OCI-LY7 (cell line): ENCODE data around the gene EPB41L2. TPM values are rescaled to one million over a fixed set of nuclear protein-coding genes. Genes with fewer than 3 reads are reported as not detected.

Source experiments
- BruUV-seq: library from RNA; stranded (reverse); fragments of 400-500 nt; replicated peaks from 2 replicates; lab custom pipeline; 2021; lab: Mats Ljungman, UMichigan
- CTCF ChIA-PET: fragments of 300-600 bp; sonication (Branson Sonifier 250); formaldehyde crosslinking; loops from one replicate; lab custom pipeline; 2022; ENCODE audit warnings: antibody characterized with exemption; ENCODE audit not compliant: unreplicated experiment; lab: Charles Lee
- POLR2A ChIA-PET: fragments of 300-600 bp; sonication (Branson Sonifier 250); formaldehyde crosslinking; loops from one replicate; lab custom pipeline; 2022; ENCODE audit warnings: antibody characterized with exemption; lab: Charles Lee
- DNase-seq: peaks from one replicate; pipeline ENCODE4 v3.0.0-alpha.2; 2015; ENCODE audit warnings: low spot score
- H2AFZ ChIP-seq: fragments of 200-600 bp; sonication (generic), shearing (Covaris generic); 2 replicates; pipeline ENCODE4 v1.6.1; 2014; ENCODE audit warnings: mild to moderate bottlenecking, antibody characterized with exemption, low read length, moderate library complexity
- H3K27ac ChIP-seq: fragments of 200-600 bp; sonication (generic); 2 replicates; pipeline ENCODE4 v1.5.1; 2014; ENCODE audit warnings: mixed run types, low read depth, mild to moderate bottlenecking, moderate library complexity, low read length, inconsistent platforms; ENCODE audit not compliant: poor library complexity, severe bottlenecking
- H3K36me3 ChIP-seq: fragments of 200-600 bp; sonication (generic); 2 replicates; pipeline ENCODE4 v1.6.1; 2014; ENCODE audit warnings: mild to moderate bottlenecking, antibody characterized with exemption, low read length, moderate library complexity, mixed read lengths; ENCODE audit not compliant: insufficient read depth
- H3K4me1 ChIP-seq: fragments of 200-600 bp; sonication (generic); 2 replicates; pipeline ENCODE4 v1.5.1; 2014; ENCODE audit warnings: mild to moderate bottlenecking, low read length; ENCODE audit not compliant: insufficient read depth, poor library complexity, severe bottlenecking
- H3K4me2 ChIP-seq: fragments of 200-600 bp; sonication (generic); 2 replicates; pipeline ENCODE4 v1.6.1; 2014; ENCODE audit warnings: mild to moderate bottlenecking, low read length
- H3K4me3 ChIP-seq: fragments of 200-600 bp; sonication (generic); 2 replicates; pipeline ENCODE4 v1.5.1; 2014; ENCODE audit warnings: mild to moderate bottlenecking, low read depth, low read length; ENCODE audit not compliant: poor library complexity, severe bottlenecking
- H3K79me2 ChIP-seq: fragments of 200-600 bp; sonication (generic); 2 replicates; pipeline ENCODE4 v1.6.1; 2016; ENCODE audit warnings: low read depth, mild to moderate bottlenecking, low read length, moderate library complexity, mixed read lengths; ENCODE audit not compliant: insufficient read depth
- H3K9me2 ChIP-seq: fragments of 200-600 bp; sonication (generic); 2 replicates; pipeline ENCODE4 v1.6.1; 2016; ENCODE audit warnings: mild to moderate bottlenecking, low read length, mixed read lengths; ENCODE audit not compliant: insufficient read depth
- H3K9me3 ChIP-seq: fragments of 200-600 bp; sonication (generic); 2 replicates; pipeline ENCODE4 v1.6.1; 2014; ENCODE audit warnings: mild to moderate bottlenecking, mixed run types, low read length, mixed read lengths
- H4K20me1 ChIP-seq: fragments of 200-600 bp; sonication (generic); 2 replicates; pipeline ENCODE4 v1.6.1; 2014; ENCODE audit warnings: mild to moderate bottlenecking, antibody characterized with exemption, low read length, moderate library complexity, mixed read lengths; ENCODE audit not compliant: insufficient read depth
- EZH2phosphoT487 ChIP-seq: fragments of 200-600 bp; sonication (generic); IDR thresholded peaks from 2 replicates; pipeline ENCODE4 v1.6.1; 2018; ENCODE audit warnings: low read depth, borderline replicate concordance, mild to moderate bottlenecking, mixed run types, antibody characterized with exemption, low read length, moderate library complexity, mixed read lengths
- intact Hi-C: fragments of 100-400 bp; cut with micrococcal nuclease; formaldehyde crosslinking; loops from one replicate; pipeline ENCODE4 v1.10.0; 2022; ENCODE audit not compliant: unreplicated experiment
- total RNA-seq, 2 experiments: library from RNA; depleted of rRNA in 1 of 2; stranded (reverse); fragments of >200 nt in 1 of 2; shearing (Covaris generic) in 1 of 2; gene quantifications; 2 replicates each; pipeline ENCODE4 v1.2.3, GENCODE V29; 2014 to 2022
- TF ChIP-seq, protein P1 (sequence below): fragments of 200-600 bp; sonication (generic); conservative IDR thresholded peaks from 2 replicates; pipeline ENCODE4 v1.5.1; 2014; ENCODE audit warnings: mild to moderate bottlenecking, antibody characterized with exemption, low read length, moderate library complexity, mixed read lengths

Gene EPB41L2
- total RNA-seq, 2 experiments from 2014 or later = 36.7 to 138 TPM

DNA sequence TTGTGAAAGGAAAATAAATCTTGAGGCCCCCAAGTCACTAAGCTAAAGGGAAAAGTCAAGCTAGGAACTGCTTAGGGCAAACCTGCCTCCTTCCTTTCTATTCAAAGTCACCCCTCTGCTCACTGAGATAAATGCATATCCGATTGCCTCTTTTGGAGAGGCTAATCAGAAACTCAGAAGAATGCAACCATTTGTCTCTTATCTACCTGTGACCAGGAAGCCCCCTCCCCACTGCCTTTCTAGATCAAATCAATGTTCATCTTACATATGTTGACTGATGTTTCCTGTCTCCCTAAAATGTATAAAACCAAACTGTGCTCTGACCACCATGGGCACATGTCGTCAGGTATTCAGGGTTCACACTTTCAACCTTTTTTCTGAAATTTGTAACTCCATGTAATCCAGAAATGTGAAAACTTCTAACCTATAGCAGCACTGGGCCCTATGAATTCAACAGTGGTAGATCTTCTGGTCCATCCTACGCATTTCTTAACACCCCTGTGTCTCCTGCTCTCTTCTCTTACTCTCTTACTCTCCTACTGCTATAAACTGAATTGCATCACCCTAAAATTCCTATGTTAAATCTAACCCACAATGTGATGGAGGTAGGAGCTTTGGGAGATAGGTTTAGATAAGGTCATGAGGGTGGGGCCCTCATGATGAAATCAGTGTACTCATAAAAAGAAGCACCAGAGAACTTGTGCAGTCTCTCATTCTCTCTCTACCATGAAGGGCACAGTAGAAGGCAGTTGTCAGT, 89.3 kb downstream of the EPB41L2 start:
- Histone ChIP-seq H3K4me3 (no peak overlapping the region), H4K20me1 (no peaks in the 10 kb centered on the region), H3K36me3 (no peaks in the 10 kb centered on the region), H3K4me2 (no peak overlapping the region), H2AFZ (no peak overlapping the region), H3K9me3 (no peaks in the 10 kb centered on the region), H3K4me1 (no peaks in the 10 kb centered on the region), H3K27ac (no peak overlapping the region), H3K9me2 (no peaks in the 10 kb centered on the region), H3K79me2 (peaks cover 5% of the 10 kb centered on the region; the same call in 1 of the 2 replicates)
- ChIA-PET CTCF (no interaction called here), POLR2A (interaction anchor here (1.1 to 1.5 kb wide), 2 partner anchors 10 to 37 kb away, joined by 3 to 7 read pairs; no protein-coding TSS in a partner anchor)
- no peak for DNase-seq
- no peak for TF ChIP-seq EZH2phosphoT487
- TF ChIP-seq, protein P1, sequence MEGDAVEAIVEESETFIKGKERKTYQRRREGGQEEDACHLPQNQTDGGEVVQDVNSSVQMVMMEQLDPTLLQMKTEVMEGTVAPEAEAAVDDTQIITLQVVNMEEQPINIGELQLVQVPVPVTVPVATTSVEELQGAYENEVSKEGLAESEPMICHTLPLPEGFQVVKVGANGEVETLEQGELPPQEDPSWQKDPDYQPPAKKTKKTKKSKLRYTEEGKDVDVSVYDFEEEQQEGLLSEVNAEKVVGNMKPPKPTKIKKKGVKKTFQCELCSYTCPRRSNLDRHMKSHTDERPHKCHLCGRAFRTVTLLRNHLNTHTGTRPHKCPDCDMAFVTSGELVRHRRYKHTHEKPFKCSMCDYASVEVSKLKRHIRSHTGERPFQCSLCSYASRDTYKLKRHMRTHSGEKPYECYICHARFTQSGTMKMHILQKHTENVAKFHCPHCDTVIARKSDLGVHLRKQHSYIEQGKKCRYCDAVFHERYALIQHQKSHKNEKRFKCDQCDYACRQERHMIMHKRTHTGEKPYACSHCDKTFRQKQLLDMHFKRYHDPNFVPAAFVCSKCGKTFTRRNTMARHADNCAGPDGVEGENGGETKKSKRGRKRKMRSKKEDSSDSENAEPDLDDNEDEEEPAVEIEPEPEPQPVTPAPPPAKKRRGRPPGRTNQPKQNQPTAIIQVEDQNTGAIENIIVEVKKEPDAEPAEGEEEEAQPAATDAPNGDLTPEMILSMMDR = no peak
- intact Hi-C loops = no loop called here
- no TSS peak for BruUV-seq

DNA sequence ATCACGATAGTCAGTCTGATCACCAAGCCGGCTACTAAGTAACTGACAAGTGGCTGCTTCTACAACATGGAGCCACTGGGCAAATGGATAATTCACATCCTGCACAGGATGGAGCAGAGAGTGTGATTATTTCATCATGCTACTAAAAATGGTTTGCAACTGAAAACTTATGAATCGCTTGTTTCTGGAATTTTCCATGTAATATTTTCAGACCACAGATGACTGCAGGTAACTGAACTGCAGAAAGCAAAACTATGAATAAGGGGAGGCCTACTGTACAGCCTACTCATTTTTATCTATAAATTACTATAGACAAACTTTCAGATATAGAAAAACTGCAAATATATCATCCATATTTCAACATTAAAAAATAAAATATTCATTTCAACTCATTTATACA, 91.5 kb downstream of the EPB41L2 start:
- Histone ChIP-seq H3K79me2 (peaks cover 14% of the 10 kb centered on the region; the same call in 1 of the 2 replicates), H2AFZ (no peak overlapping the region), H3K36me3 (no peaks in the 10 kb centered on the region), H3K9me3 (no peaks in the 10 kb centered on the region), H3K9me2 (no peaks in the 10 kb centered on the region), H3K27ac (no peak overlapping the region), H3K4me1 (no peaks in the 10 kb centered on the region), H4K20me1 (peaks cover 5% of the 10 kb centered on the region; the same call in 1 of the 2 replicates), H3K4me3 (no peak overlapping the region), H3K4me2 (no peak overlapping the region)
- BruUV-seq = no TSS peak
- ChIA-PET POLR2A (interaction anchor here (1.0 kb wide), 1 partner anchor 184 kb away, joined by 3 read pairs; no protein-coding TSS in a partner anchor), CTCF (interaction anchor here (0.6 kb wide), 1 partner anchor 152 kb away, joined by 3 read pairs; no protein-coding TSS in a partner anchor)
- no peak for DNase-seq
- intact Hi-C loops = no loop called here
- no peak for TF ChIP-seq EZH2phosphoT487
- TF ChIP-seq, protein P1 = no peak

GRCh38 chr6:130970839-130971410, 92.1 kb downstream of the EPB41L2 start:
- H3K79me2 ChIP-seq = peaks cover 14% of the 10 kb centered on the region; the same call in 1 of the 2 replicates

More at GRCh38 chr6:130970839-130971410, 92.1 kb downstream of the EPB41L2 start:
- no peaks in the 10 kb centered on the region for H3K36me3 ChIP-seq
- no peak for DNase-seq
- H3K4me1 ChIP-seq = no peaks in the 10 kb centered on the region
- CTCF ChIA-PET = no interaction called here
- H3K27ac ChIP-seq = no peak overlapping the region
- no peaks in the 10 kb centered on the region for H3K9me2 ChIP-seq
- POLR2A ChIA-PET = no interaction called here
- no peaks in the 10 kb centered on the region for H3K9me3 ChIP-seq
- H3K4me2 ChIP-seq = no peak overlapping the region
- TF ChIP-seq, protein P1 = no peak
- TF ChIP-seq EZH2phosphoT487 = no peak
- H4K20me1 ChIP-seq = peaks cover 9% of the 10 kb centered on the region
- H3K4me3 ChIP-seq = no peak overlapping the region
- H2AFZ ChIP-seq = no peak overlapping the region
- BruUV-seq = no TSS peak
- intact Hi-C loops = no loop called here
